UCSD-AML1 (cell line): ENCODE data around the gene PIK3C2G.
A peak's percentile ranks its signal among the peaks of the same experiment; 100 is the strongest.

Source experiments
- DNase-seq: peaks from one replicate; lab custom pipeline; 2025; ENCODE audit not compliant: unreplicated experiment; lab: John Stamatoyannopoulos, UW

Gene PIK3C2G

DNA sequence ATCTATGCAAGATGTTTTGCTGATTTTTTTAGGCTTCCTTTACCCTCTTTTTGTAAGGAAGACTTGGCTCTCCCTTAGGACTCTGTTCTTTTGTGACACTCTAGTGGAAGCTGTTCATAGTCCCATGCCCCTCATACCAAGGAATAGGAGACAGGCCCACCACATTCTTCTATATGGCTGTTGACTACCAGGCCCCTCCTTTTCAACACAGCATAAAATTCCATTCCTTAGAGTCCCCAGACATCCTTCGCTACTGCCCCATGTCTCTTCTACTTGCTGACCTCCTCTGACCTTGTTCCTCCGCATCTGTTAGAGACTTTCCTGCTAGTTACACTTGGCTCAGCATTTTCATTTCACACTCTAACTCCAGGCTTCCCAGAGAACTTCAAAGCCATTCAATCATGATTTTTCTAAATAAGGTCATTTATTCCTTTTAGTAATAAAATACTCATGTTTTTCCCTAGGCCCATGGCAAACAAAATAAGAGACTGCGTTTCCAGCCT is 9.7 kb downstream of the PIK3C2G start:
- no peak for DNase-seq

DNA sequence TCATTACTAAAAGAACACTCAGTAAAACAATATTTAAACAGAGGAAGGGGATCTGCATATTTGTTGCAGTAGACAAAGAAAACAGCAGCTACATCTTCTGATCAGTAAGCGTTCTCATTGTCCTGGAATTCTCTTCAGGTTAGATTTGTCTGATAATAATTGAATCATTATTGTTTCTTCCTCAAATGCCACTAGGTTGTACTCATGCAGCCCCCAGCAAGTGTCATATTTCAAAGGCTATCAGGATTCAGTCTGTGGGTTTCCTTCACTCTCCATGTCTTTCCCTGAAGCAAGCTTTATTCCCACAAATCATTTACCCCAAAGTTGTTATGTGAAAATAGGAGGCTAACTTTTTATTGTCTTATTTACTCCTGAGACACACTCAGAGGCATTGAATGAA is 14.7 kb downstream of the PIK3C2G start:
- DNase-seq: no peak

DNA sequence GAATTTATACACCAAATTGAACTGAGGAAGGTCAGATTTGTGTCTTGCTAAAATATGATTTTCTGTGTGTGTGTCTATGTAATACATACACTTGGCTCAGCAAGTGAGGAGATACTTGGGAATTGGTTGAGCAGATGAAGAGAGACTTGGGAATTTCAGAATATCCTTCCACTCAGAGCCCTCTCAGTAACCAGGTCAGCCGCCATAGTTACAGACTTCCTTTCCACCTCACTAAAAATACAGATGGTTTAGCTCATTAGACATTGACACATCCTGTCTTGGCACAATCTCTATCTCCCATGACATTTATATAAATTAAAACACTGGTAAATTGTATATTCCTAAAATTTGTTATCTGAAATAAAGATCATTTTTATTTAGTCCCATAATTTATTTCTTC is 15.9 kb downstream of the PIK3C2G start:
- no peak for DNase-seq

DNA sequence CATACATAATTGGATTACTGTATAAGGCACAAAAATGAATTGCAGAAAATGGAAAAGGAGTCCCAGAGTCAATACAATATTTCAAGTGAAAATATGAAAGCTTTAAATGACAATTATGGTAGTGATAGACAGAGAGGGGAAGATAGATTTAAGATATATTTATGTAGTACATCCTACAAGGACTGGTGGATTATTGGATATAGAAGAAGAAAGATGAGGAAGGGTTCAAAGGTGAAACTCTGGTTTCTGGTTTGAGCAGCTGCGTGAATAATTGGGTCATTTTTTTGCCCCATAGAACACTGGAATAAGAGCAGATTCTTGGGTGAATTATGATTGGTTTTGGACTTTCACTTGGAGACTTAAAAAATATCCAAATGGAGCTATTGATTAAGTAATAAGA is 19.4 kb downstream of the PIK3C2G start:
- no peak for DNase-seq

DNA sequence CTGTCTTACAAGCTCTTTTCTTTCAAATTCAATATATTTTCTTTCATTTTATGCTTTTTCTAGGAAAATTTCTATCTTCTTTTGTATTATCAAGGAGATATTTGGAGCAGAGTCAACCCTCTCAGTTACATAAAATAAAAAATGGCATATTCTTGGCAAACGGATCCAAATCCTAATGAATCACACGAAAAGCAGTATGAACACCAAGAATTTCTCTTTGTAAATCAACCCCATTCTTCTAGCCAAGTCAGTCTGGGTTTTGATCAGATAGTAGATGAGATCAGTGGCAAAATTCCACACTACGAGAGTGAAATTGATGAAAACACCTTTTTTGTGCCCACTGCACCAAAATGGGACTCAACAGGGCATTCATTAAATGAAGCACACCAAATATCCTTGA is 20.6 kb downstream of the PIK3C2G start:
- DNase-seq: no peak

DNA sequence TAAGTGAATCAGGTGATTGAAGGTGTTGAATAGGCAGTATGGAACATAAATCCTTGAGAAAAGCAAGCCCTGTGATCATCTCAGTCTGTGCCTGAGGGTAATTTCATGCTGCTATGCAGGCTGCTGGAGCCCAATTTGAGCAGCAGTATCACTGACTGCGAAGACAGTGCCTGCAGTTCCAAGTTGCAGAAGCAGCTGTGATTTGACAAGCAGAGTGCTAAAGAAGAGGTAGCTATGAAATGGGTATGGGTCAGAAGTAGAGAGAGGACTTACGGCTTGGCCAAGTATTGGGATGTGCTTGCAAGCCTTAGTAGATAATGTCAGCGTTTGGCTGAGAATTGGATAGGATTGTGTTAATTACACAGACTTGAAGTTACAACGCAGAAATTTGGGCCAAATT is 22.5 kb downstream of the PIK3C2G start:
- DNase-seq: no peak

DNA sequence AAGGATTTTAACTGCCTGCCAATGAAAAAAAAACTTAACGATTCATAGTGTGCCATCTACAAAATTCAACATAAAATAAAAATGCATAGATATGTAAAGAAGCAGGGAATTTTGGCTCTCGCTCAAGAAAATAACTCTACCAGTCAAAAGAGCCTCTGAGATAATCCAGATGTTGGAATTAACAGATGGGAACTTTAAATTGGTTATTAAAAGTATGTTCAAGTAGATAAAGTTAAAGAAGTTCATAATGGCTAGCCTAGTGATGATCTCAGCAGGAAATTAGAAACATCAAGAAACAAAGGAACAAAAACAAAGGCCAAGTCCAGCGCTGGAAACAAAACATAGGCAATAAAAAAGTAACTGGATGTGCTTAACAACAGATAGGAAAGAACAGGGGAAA is 23.1 kb downstream of the PIK3C2G start:
- no peak for DNase-seq

DNA sequence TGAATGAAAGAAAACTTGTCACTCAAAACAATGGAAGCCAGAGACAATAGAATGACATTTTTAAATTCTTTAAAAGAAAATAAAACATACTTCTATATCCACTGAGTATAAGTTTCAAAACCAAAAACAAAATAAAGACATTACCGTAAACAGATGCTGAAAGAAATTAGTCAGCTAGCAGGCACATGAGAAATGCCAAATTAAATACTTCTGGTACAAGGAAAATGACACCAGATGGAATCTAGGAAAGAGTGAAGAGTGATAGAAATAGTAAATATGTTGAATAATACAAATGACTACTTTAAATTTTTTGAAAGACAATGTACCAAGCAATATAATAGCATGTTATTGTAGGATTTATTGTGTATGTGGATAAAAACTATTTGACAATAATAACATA is 23.8 kb downstream of the PIK3C2G start:
- DNase-seq: no peak

DNA sequence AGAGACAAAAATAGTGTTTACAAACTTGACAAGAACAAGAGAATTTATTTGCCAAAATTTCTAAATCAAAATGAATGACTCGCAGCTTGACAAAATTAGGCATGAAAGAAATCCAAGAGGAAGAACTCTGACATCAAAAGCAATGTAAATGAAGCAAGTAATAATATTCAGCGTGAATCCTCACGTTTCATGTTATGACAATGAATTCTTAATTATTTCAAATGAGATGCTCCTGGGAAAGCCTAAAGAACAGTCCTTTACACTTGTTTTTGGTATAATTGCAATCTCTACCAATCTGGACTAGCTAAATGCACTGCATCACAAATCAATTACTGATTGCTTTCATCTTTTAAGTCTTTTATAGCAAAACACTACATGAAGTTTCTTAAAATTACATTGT is 29.1 kb downstream of the PIK3C2G start:
- DNase-seq: no peak

DNA sequence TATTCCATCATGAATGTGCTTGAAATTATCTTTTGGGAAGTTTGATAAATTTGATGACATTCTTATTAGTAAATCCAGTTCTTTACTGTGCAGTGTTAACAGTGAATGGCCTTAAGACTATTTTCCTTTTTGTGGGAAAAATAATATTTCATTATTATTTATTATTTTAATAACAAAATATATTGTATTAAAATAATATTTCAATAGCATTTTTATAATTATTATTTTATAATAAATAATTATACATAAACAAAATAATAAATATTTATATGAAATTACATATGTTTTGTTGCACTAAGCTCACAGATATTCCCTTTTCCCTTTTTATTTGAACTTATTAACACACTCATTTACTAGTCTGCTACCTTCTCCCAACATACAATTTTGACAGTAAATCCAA is 33.6 kb downstream of the PIK3C2G start:
- DNase-seq: no peak

DNA sequence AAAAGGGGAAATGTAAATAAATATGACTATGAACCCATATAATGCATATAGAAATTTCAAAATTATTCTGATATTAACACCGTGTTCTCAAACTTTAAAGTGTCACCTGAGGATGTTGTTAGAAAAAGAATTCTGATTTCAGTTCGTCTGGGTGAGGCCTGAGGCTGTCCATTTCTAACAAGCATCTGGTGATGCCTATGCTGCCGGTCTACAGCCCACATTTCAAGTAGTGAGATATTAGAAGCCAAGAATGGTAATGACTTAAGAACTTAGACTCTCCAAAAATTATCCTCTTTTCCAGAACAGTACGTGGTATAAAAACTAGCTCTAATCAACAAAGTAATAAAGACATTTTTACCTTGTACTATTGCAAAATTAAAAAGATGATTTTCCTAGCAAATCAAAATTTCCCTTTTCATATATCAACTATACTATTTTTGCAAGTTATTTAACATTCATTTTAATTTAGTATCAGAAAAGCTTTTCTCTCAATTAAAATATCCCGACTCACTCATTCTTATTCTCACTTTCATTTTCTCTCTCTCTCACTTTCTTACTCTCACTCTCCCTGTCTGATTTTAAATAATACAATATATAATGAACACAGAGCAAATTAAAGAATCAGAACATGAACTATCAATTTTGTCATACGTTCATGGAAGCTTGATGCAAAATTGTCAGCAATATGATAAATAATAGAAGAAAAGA is 35.0 kb downstream of the PIK3C2G start:
- no peak for DNase-seq

DNA sequence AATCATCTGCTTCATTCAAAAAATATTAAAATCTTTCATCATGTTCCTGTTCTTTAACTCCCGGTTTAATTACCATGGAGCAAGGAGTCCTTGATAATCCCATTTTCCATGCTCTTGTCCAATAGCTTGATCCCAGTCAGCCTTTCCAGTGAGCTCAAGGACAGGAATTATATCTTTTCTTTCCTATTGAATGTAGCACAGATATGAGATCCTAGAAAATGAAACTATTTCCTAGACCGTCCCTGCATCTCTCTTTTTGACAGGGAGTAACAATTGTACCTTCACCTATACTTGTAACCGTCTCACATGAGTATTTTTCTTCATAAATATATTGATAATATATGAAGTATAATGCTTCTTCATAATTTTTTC is 35.6 kb downstream of the PIK3C2G start:
- DNase-seq: no peak

DNA sequence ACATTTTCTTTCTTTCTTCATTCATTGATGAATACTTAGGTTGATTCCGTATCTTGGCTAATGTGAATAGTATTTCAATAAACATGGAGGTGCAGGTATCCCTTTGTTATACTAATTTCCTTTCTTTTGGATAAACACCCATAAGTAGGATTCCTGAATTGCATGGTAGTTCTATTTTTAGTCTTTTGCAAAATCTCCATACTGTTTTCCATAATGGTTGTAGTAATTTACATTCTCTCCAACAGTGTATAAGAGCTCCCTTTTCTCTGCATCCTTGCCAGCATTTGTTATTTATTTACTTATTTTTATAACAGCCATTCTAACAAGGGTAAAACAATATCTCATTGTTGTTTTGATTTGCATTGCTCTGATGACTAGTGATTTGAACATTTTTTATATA is 36.6 kb downstream of the PIK3C2G start:
- DNase-seq: no peak

DNA sequence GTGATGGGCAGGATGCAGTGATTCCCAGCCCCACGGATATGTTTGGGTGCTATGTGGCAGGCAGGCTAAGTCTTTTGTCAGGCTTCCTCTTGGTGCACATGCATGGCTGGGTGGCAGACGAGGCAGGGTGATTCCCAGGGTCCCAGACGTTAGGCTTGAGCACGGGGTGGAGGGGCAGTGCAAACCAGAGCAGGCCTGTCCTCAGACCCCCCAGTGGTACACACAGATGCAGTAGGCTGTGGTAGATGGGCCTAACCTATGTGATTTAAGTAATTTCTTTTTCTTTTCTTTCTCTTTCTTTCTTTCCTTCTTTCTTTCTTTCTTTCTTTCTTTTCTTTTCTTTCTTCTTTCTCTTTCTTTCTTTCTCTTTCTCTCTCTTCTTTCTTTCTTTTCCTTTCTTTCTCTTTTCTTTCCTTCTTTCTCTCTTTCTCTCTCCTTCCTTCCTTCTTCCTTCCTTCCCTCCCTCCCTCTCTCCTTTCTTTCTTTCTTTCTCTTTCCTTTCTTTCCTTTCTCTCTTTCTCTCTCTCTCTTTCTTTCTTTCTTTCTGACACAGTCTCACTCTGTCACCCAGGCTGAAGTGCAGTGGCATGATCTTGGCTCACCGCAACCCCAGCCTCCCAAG is 41.6 kb downstream of the PIK3C2G start:
- no peak for DNase-seq

DNA sequence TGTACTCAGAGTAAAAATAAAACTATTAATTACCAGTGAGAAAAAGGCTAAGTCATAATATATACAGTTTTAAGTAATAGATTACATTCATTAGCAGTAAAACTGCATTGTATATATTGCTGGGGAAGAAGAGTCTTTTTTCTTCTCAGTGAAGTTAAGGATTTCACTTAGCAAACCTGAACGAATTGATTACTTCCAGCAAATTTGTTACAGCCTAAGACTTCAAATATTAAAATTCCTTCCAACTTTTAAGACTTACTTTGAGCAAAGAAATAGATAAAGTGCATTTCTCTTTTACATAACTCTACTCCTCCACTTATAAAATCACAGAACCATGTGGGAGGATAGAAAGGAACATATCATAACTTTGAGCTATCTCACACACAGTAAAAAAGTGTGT is 43.3 kb downstream of the PIK3C2G start:
- no peak for DNase-seq

DNA sequence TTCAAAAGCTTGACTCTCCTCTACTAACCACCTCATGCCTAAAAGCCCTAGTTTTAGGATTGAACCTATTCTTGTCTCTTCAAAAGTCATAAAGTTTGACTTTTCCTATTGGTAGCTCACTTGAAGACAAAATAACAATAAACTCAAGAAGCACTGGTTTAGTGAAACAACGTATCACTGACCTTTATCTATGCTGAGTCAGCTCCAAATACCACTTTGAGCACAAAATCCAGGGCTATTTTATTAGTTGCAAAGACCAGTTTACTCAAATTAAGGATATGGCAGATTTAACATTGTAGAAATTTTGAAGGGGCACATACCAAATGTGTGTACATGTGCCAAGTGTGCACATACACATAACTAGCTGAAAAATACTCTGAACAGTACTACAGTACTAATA is 45.0 kb downstream of the PIK3C2G start:
- no peak for DNase-seq

DNA sequence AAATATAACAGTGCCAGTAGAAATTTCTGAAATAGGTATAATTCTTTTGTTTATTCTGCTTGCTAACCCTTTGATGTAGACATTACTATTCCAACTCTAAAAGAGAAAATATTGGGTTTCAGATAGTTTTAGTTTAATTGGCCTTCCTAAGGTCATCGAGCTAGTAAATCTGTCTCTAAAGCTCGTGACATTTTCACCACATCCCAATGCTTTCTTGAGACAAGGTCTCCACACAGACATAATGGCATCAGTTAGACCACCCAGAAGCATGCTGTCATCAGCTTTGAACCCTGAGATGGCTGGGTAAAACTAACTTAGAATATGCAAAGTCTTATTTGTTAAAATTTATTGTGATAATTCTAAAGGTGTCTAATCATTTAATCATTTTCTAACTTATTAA is 52.0 kb downstream of the PIK3C2G start:
- no peak for DNase-seq

DNA sequence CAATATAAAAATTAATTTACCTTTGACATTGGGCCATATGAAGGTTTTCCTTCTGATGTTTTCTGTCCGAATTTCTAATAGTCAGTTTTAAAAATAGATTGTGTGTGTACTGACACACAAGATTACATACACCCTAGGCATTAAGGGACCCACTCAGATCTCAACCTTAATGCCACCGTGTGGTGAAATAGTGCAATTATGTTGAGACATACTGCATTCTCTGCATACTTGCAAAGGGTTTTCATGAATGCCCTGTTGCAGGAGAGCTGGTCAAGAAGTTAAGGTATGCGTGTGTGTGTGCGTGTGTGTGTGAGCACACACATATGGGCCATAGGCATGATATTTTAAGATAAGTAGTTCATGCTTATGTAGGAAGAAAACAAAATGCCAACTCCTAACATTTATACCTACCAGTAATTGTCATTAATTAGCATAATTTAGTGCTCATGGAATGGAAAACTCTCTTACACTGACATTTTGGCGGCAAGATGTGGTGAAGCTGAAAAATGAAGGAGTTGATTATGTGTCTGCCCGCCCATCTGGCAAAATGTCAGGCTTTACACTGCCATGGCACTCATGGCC is 58.8 kb downstream of the PIK3C2G start:
- DNase-seq: peak; percentile 9

DNA sequence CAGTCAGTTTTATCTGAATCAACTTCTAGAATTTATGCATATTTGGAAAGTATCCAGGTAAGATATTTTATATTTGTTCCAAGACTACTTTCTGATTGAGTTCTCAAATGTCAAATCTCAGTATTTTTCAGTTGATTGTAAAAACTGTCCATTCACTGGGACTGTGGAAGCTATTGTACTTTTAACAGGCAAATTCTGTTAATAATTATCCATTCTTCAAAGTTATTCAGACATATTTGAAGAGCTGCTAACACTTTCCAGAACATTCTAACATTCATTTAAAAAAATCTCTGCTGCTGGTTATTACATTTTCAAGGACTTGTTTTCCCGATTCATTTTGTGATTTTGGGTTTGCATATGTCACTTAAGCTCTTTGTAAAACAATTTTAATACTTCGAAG is 59.7 kb downstream of the PIK3C2G start:
- no peak for DNase-seq

DNA sequence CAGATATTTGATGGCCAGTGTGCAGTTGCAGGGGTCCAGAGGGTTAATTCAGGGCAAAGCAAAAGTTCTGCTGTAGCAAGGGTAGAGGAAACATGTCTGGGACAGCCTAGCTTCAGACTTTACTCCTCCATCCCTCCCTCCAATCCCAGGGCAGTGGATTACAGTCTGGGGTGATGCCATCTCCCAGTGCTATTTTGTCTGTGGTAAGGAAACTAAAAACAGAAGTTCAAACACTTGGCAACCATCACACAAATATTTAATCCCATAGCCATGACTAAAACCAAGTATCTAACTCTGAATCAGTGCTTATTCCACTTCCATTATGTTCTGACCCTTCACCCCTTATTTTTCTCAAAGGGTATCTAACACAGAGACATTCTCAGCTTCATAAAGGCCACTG is 61.8 kb downstream of the PIK3C2G start:
- no peak for DNase-seq

DNA sequence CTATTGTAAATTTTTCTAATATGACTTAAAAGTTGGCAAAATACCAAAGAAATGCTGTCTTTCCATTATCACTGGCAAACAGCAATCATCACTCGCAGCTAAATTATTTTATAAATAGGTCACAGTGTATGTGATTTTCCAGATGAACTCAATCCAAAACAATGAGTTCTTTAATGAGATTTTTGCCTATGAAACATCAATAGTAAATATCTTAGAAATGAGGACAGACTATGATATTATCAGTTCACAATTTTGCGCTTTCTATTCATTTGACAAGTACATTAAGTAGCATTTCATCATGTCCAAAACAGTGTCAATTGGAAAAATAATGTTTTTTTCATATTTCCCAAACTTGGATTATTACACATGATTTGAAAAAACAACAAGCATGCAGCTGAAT is 65.7 kb downstream of the PIK3C2G start:
- no peak for DNase-seq

DNA sequence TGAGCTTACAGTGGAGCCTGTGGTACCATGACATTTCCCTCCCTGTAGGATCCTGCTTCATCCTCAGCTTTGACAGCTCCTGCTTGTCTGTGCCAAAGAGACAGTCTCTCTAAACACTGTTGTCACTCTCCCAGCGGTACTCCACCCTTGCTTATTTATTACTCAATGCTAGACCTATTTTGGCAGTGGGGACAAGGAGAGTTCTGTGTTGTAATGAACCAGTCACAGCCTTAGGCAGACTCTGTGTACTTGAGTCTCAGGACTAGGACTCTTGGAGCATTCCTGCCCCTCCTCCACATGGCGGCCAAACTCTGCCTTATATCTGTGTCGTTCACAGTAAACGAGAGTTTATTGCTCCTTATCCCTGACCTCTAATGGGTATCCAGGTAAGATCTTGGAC is 70.9 kb downstream of the PIK3C2G start:
- DNase-seq: no peak

DNA sequence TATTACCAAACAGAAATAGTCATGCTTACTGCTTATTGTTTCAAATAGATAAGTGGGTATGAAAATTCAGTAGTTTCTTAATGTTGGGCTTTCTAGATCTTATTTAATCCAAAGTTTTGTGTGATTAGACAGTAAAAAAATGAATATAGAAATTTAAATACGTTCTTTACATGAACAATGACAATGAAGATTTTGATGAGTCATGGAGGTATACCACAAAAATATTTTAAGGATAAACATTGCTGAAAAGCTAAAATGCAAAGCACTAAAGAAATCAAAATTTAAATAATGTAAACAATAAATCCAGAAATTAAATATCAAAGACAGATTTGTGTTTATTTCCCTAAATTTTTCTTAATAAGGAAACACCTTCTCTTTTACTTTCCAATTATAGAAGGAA is 78.3 kb downstream of the PIK3C2G start:
- DNase-seq: no peak
